AG20443 (cell line): Measurements from ENCODE around the gene SNRNP25.
"Not testable (repeated sequence)": the region's sequence is repeated elsewhere in the genome, so short reads cannot be mapped to it uniquely, and the experiment has no call there.

Experiments
- DNase-seq: peaks from one replicate; pipeline ENCODE4 v3.0.0; 2012; ENCODE audit warnings: low spot score, mixed read lengths

The SNRNP25 gene

GRCh38 chr16:53346-54236 lies at the start of gene SNRNP25, which contains the start of gene POLR3K:
SNRNP25 (plus strand) TSS chr16:53828; CDS start chr16:54017, 189 bp downstream.
POLR3K (minus strand) TSS chr16:53608; CDS start chr16:53586, 22 bp downstream.
- DNase-seq: peak; percentile 100

DNA sequence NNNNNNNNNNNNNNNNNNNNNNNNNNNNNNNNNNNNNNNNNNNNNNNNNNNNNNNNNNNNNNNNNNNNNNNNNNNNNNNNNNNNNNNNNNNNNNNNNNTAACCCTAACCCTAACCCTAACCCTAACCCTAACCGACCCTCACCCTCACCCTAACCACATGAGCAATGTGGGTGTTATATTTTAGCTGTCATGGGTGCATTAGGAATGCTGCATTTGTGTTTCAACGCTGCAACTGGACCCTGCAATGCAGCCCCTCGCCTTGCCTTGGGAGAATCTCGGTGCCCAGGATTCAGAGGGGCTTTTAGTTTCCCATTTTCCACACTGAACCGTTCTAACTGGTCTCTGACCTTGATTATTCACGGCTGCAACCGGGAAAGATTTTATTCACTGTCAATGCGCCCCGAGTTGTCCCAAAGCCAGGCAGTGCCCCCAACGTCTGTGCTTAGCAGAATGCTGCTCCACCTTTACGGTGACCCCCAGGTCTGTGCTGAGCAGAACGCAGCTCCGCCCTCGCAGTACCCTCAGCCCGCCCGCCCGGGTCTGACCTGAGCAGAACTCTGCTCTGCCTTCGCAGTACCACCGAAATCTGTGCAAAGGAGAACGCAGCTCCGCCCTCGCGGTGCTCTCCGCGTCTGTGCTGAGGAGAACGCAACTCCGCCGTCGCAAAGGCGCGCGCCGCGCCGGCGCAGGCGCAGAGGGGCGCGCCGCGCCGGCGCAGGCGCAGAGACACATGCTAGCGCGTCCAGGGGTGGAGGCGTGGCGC lies 43.5 kb upstream of the SNRNP25 start:
- DNase-seq: no peak

DNA sequence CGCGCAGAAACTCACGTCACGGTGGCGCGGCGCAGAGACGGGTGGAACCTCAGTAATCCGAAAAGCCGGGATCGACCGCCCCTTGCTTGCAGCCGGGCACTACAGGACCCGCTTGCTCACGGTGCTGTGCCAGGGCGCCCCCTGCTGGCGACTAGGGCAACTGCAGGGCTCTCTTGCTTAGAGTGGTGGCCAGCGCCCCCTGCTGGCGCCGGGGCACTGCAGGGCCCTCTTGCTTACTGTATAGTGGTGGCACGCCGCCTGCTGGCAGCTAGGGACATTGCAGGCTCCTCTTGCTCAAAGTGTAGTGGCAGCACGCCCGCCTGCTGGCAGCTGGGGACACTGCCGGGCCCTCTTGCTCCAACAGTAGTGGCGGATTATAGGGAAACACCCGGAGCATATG lies 42.9 kb upstream of the SNRNP25 start:
- not testable (repeated sequence) for DNase-seq

DNA sequence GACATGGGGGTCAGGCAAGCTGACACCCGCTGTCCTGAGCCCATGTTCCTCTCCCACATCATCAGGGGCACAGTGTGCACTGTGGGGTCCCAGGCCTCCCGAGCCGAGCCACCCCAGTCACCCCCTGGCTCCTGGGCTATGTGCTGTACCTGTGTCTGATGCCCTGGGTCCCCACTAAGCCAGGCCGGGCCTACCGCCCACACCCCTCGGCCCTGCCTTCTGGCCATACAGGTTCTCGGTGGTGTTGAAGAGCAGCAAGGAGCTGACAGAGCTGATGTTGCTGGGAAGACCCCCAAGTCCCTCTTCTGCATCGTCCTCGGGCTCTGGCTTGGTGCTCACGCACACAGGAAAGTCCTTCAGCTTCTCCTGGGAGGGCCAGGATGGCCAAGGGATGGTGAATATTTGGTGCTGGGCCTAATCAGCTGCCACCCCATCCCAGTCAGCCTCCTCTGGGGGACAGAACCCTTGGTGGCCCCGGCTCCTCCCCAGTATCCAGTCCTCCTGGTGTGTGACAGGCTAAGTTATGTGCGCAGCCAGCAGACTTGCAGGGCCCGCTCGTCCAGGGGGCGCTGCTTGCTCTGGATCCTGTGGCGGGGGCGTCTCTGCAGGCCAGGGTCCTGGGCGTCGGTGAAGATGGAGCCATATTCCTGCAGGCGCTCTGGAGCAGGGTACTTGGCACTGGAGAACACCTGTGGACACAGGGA lies 36.4 kb upstream of the SNRNP25 start:
- not testable (repeated sequence) for DNase-seq

GRCh38 chr16:20886-21285 lies 32.7 kb upstream of the SNRNP25 start:
- not testable (repeated sequence) for DNase-seq

- not testable (repeated sequence) for DNase-seq
Observed at GRCh38 chr16:24151-24550, 29.5 kb upstream of the SNRNP25 start.

DNA sequence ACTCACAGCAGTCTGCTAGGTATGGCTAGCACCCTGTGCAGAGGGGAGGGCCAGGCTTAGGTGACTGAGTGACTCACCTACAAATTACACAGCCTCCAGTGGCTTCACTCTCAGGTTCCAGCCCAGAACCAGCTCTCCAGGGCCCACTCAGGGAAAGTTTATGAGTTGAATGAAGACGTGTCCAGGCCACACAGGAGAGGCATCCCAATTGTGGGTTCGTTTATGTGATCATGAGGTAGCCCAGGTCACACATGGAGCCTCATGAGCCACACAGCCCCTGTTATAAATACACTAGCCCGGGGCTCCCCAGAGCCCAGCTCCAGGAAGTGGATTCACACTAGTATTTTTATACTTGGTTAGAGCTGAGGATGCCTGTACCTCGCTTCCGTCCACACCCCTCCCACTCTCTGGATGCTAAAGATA lies 27.7 kb upstream of the SNRNP25 start:
- not testable (repeated sequence) for DNase-seq

GRCh38 chr16:30627-31026 lies 23.0 kb upstream of the SNRNP25 start:
- not testable (repeated sequence) for DNase-seq

GRCh38 chr16:33154-33876 lies 20.3 kb upstream of the SNRNP25 start:
- not testable (repeated sequence) for DNase-seq

DNA sequence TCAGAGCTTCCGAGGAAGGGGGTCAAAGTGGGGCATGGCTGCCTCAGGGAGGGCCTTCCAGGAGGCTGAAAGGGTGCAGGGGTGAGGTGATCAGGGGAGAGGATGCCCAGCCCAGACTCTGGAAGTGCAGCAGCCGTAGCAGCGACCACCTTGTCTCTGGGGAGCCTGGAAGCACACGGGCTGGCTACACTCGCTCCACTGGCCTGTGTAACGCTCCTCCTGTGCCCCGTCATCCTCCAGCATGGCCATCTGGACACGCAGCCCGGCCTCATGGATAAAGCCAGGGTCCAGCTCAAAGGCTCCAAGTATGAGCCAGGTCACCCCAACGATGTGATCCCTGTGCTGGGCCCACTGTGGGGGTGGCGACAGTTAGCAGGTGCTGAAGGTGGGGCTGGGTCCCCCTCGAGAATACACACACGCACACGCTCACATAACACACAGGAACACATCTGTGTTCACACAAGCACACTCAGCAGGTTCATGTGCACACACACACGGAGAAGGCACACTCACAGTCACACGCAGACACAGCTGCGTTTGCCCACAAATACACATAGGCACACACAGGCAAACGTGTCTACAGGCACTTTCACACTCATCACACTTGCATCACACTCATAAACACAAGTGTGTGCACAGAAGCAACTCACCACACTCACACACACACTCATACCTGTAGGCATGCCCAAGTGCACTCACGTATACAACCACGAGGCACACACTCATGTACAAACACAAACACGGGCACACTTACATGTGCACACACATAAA lies 19.6 kb upstream of the SNRNP25 start:
- no peak for DNase-seq

- DNase-seq: no peak
Observed at GRCh38 chr16:34648-34987, 19.0 kb upstream of the SNRNP25 start.

- no peak for DNase-seq
Observed at GRCh38 chr16:35011-35677, 18.5 kb upstream of the SNRNP25 start.

- DNase-seq: no peak
Observed at GRCh38 chr16:35678-36305, 17.8 kb upstream of the SNRNP25 start.

- DNase-seq: no peak
Observed at GRCh38 chr16:36336-36984, 17.2 kb upstream of the SNRNP25 start.

DNA sequence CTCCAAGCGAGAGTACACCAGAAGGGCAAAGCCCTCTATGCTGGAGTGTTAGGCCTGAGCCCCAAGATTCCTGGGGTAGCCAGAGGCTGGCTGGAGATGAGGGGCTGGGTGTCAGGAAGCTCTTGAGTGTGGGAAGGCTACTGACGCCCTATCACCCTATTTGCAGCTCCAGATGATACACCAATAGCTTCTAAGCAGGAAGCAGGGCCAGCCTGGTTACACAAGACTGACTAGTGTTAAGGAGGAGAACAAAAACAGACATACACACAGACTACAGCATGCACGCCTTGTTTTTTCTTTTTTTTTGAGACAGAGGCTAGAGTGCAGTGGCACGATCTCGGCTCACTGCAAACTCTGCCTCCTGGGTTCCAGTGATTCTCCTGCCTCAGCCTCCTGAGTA lies 16.1 kb upstream of the SNRNP25 start:
- no peak for DNase-seq

DNA sequence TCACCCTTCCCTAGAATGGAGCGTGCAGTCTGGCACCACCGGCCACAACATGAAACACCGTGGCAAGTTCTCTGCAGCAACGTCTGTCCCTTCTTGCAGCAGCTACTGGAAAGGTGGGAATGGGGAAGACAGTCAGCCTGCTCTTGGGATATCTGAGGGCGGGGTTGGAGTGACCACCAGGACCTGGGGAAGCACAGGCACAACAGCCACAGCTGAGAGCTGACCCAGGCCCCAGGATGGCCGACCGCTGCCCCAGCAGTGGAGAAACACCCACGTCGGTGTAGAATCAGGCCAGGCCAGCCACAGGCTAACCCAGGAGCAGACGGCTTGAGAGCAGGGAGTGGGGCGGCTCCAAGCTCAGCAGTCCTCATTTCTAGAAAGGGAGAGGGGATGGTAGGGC lies 15.4 kb upstream of the SNRNP25 start:
- DNase-seq: not testable (repeated sequence)

- no peak for DNase-seq
Observed at GRCh38 chr16:38941-39892, 14.4 kb upstream of the SNRNP25 start.

- no peak for DNase-seq
Observed at GRCh38 chr16:41439-42068, 12.1 kb upstream of the SNRNP25 start.
